Colon (tissue), 2 donors: ENCODE data around the gene PCBP3.
"Not testable (repeated sequence)": the region's sequence is repeated elsewhere in the genome, so short reads cannot be mapped to it uniquely, and the experiment has no call there.

Source experiments
- FAIRE-seq: peaks from 2 replicates; lab custom pipeline; 2012; peaks lifted over from hg19 to GRCh38; lab: Jason Lieb, UNC
- donor health status: control.
- donor health status: control.

PCBP3 gene

DNA sequence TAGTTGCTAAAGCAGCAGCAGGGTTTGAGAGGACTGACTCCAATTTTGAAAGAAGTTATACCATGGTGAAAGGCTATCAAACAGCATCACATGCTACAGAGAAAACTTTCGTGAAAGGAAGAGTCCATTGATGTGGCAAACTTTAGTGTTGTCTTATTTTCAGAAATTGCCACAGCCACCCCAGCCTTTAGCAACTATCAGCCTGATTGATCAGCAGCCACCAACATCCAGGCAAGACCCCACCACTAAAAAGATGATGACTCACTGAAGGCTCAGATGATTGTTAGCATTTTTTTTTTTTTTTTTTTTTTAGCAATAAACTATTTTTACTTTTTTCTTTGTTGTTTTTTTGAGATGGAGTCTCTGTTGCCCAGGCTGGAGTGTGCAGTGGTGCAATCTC, 35.3 kb downstream of the PCBP3 start:
- not testable (repeated sequence) for FAIRE-seq

DNA sequence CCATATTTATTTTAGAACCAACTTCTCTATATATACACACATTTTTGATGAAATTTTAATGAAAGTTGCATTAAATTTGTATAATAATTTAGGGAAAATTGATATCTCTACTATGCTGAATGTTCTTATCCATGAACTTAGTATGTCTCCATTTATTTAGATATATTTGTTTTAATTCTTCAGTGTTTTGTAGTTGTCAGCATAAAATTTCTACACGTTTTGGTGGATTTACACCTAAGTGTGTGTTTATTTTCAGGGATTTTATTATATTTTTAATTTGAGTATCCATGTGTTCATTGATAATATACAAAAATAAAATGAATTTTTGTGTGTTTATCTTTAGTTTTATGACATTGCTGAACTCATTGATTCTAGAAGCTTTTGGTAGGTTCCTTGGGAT, 36.7 kb downstream of the PCBP3 start:
- FAIRE-seq: no peak

DNA sequence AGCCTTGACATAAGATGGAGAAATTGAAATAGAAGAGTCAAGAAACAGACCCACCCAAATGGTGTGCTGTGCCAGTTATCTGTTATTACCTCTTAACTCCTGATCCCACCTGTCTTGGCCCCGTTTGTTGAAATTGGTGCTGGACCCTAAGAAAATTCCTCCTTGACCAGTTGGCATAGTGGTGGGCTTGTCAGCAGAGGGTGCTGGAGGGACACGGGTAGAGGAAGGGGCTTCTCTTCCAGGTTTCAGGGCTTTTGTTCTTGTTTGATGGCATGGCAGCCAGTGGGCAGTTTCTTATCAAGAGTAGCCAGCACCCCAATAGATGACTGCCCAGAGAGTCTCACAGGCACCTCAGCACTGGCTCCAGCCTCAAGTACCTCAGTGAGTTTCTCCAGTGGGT, 51.6 kb downstream of the PCBP3 start:
- FAIRE-seq: no peak

DNA sequence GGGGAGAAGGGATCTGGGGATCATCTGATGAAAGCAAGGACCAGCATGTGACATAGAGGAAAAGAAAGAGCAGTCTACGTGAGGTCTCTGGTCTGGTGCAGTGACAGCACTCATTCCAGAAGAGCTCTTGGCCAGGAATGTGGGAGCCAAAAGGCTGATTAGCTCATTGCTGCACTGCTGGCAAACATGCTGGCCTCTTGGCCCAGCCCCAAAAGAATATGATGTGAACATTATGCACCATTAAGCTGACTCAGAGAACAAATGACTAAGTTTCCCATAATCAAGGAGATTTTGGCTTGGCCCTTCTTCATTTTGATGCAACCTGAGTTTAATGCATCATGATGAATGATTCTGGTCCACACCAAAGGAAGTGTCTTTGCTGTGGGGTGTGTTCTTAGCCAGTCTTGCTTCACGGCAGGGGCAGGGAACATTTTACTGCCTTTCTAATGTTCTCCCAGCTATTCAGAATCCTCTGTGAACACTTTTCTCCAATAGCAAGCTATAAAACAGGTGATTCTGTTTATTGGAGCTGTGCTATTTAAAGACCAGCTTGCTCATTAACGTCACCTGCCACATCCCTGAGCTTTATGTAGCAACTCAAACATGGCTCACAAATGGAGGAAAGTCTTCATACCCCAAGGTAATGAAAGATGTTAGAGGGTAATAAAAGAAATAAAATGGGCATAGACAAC, 55.1 kb downstream of the PCBP3 start:
- FAIRE-seq: no peak

DNA sequence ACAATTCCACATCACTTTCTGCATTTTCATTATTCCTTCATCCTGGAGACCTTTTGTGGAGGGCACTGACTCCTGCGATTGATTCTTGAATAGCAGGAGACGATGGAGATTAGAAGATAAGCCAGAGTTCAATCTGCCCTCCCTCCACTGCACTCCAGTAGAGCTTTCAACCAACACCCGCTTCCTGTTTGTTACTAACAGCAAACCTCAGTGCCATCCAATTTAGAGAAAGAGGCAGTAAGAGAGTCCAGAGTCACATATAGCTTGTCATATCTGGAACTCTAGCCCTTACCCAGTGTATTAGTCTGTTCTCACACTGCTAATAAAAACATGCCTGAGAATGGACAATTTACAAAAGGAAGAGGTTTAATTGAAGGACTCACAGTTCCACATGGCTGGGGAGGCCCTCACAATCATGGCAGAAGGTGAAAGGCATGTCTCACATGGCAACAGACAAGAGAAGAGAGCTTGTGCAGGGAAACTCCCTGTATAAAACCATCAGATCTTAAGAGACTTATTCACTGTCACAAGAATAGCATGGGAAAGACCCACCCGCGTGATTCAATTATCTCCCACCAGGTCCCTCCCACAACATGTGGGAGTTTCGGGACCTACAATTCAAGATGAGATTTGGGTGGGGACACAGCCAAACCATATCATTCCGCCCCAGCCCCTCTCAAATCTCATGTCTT, 55.9 kb downstream of the PCBP3 start:
- no peak for FAIRE-seq

DNA sequence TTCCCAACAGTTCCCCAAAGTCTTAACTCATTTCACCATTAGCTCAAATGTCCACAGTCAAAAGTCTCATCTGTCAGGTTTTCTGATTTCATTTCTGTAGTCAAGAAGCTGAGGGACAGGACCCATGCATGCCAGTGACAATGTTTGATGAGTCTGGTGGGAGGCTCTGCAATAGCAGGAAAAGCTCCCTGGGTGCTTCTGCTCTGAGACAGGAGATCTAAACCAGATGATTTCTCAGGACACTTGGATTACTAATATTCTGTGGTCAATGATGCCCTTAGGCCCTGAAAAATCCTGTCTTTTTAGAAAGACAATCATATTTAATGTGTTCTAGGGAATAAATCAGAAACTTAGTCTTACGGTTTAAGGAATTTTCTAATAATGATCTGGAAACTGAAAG, 56.4 kb downstream of the PCBP3 start:
- no peak for FAIRE-seq

DNA sequence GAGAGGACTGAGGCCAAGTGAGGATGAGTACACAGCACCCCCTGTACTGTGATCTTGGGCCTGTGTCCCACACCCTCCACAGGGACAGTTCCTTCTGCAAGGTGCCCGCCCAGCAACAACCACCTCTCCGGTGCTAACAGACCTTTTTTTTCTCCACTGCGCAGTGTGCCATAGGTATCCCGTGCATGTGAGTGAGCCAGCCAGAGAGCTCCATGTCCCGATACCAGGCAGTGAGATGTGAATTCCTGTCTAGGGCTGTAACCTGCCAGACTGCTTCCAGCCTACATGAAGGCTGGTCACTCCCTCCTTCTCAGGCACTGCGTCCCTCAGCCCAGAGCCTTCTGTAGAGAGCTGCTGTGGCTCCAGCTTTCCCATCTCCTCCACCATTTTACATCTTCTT, 56.9 kb downstream of the PCBP3 start:
- no peak for FAIRE-seq

DNA sequence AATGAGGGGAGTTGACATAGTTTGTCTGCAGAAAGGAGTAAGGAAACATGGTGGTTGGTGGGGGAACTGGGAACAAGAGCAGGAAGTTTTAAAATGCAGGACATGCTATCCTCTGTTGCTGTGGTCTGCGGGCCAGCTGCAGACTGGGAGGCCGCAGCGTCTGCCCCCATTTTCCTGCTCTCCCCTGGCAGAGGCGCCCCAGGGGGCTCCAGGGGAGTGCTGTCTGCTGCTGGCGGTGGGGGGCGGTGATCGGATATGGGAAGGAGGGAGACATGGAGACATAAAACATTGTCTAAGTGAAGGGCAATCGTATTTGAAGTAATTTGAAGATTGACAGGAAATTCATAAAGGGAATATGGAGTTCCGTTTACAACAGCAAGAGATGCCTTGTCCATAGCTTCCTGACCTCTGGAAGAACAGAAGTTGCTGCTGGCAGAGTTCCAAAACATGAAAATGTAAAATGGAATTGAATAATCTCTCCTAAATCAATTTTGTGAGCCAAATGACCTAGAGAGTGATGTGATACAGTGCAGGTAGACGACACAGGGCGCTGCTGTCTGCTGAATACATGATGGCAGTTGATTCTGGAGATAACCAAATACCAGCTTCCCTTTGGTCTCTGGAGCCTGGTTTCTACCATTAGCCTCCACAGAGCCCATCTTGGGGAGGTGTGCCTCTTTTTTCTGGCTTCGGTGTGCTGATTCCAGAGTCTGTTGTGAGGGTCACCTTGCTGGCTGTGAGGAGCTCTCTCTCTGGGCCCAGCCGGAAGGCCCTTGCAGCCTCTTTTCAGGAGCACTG, 61.0 kb downstream of the PCBP3 start:
- no peak for FAIRE-seq

DNA sequence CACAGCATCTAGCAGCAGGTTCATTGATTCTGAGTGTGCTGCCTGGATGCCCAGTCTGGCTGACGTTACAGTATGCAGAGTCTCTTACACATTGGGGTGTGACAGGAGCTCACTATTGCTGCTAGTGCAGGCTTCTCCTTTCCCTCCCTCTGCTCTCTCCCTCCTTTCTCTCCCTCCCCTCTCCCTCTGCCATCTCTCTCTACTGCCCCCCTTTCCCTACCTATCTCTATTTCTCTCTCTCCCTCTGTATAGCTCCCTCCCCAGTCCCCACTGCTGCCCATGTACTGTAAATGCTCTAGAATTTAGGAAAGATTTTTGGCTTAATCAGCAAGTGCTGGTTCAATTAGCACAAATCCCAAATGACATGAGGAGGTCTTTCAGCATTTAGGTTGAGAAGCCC, 62.8 kb downstream of the PCBP3 start:
- no peak for FAIRE-seq

DNA sequence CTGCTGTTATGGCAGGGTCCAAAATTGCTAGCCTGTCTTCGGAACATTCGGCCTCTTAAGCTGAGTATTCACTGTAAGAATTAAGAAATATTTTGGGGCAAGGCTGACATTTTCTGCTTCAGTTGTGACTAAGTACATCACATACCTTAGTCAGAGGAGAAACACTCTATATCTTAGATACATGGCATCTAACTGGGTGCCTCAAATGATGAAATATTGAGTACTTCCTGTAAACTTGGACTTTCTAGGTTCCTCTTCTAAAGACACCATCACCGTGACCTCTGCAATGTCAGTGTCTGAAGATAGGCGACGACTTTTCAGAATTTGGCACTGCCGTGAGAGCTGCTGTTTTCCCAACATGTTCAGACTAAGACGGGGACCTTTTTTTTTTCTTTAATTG, 65.6 kb downstream of the PCBP3 start:
- FAIRE-seq: no peak

DNA sequence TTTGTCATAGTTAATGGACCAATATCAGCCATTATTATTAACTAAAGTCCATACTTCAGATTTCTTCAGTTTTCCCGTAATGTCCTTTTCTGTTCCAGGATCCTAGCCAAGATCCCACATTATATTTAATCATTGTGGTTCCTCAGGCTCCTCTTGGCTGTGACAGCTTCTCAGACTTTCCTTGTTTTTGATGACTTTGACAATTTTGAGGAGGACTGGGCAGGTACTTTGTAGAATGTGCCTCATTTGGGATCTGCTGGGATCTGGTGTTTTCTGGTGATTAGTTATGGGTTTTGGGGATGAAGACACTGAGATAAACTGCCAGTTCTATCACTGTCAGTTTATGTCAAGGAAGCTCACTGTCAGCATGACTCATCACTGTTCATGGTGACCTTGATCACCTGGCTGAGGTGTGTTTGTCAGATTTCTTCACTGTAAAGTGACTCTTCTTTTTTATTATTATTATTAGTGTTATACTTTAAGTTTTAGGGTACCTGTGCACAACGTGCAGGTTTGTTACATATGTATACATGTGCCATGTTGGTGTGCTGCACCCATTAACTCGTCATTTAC, 66.3 kb downstream of the PCBP3 start:
- FAIRE-seq: no peak

DNA sequence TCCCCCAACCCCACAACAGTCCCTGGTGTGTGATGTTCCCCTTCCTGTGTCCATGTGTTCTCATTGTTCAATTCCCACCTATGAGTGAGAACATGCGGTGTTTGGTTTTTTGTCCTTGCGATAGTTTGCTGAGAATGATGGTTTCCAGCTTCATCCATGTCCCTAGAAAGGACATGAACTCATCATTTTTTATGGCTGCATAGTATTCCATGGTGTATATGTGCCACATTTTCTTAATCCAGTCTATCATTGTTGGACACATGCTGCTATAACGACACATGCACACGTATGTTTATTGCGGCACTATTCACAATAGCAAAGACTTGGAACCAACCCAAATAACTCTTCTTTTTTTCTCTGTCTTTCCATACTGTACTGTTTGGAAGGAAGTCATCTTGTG, 66.8 kb downstream of the PCBP3 start:
- not testable (repeated sequence) for FAIRE-seq

DNA sequence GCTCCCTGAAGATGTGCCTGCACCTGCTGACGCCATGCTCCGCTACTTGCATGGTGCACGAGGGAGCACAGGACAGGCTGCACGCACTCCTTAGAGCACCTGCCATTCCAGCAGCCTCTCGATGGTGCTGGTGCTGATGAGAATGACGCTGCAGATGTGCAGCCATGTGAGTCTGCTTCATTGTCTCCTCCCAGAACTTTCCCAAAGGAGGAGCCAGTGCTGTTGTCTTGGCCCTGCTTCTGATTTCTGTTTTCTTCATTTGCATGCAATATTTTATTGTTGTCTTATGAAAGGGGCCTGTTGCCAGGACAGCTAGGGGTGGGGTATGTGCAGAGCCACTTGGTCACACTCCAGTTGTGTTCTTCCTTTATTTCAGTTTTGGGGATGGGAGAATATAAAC, 70.1 kb downstream of the PCBP3 start:
- FAIRE-seq: no peak

DNA sequence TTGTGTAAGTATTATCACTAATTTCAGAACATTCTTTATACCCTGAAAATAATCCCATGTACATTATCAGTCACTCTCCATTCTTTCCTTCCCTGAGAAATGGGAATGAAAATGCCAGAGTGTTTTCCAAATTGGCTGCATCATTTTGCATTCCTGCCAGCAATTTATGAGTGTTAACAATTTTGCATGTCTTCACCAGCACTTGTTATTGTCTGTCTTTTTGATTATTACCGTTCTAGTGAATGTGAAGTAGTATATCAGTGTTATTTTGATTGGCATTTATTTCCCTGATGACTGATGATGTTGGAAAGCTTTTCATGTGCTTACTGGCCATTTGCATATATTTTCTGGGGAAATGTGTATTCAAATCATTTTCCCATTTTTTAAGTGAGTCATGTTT, 71.9 kb downstream of the PCBP3 start:
- no peak for FAIRE-seq

DNA sequence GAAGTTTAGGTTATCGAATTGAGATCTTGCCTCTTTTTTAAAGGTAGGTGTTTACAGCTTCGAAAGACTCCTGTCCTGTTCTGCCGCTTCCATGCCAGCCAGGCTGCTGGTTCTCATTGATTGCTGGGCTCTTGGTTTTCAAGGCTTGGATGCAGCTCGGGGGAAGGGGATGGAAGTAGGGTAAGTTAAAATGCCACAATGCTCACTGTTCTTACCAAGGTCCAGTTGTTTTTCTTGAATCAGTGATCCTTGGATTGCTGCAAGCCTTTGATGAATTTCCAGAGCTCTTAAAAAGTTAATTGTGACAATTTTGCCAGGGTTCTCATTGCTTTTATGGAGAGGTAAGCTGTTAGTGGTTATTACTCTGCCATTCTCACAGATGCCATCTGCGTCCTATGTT, 74.9 kb downstream of the PCBP3 start:
- FAIRE-seq: no peak

DNA sequence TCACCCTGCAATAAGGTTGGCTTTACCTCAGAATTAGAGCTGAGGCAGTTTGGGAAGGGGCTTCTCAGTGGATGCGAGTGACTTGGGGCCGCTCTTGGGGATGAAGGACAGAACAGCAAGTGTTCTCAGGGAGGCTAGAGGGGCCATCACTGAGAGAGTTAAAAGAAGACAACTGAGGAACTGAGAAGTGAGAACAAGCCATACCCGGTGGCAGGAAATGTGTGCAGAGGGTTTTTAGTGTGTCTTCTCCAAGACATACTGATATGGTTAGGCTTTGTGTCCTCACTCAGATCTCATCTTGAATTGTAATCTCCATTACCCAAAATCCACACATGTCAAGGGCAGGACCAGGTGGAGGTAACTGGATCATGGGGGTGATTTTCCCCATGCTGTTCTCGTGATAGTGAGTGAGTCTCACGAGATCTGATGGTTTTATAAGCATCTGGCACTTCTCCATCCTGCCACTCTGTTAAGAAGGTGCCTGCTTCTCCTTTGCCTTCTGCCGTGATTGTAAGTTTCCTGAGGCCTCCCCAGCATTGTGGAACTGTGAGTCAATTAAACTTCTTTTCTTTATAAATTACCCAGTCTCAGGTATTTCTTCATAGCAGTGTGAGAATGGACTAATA, 75.8 kb downstream of the PCBP3 start:
- FAIRE-seq: no peak

DNA sequence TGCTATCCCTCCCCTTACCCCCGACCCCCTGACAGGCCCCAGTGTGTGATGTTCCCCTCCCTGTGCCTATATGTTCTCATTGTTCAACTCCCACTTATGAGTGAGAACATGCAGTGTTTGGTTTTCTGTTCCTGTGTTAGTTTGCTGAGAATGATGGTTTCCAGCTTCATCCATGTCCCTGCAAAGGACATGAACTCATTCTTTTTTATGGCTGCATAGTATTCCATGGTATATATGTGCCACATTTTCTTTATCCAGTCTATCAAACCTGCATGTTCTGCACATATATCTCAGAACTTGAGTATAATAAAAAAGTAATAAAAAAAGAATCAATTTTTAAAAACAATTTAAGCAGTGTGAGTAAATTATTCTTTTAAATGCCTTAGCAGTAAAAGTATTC, 76.7 kb downstream of the PCBP3 start:
- not testable (repeated sequence) for FAIRE-seq

DNA sequence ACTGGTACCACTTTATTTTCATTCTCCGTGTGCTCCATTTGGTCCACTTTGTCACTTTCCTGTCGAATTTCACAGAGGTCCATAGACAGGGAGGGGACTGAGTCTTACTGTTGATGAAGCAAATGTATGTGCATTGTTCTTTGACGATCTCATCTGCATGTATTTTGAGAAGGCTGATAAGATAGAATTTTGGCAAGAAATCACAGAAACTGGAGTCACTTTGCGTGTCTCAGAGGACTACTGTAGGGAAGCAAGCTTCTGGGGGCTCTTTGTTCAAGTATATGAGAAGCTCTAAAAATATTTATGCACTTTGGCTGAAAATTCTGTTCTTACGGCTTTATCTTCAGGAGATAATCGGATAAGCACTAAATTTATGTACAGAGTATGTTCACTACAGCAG, 78.1 kb downstream of the PCBP3 start:
- no peak for FAIRE-seq

DNA sequence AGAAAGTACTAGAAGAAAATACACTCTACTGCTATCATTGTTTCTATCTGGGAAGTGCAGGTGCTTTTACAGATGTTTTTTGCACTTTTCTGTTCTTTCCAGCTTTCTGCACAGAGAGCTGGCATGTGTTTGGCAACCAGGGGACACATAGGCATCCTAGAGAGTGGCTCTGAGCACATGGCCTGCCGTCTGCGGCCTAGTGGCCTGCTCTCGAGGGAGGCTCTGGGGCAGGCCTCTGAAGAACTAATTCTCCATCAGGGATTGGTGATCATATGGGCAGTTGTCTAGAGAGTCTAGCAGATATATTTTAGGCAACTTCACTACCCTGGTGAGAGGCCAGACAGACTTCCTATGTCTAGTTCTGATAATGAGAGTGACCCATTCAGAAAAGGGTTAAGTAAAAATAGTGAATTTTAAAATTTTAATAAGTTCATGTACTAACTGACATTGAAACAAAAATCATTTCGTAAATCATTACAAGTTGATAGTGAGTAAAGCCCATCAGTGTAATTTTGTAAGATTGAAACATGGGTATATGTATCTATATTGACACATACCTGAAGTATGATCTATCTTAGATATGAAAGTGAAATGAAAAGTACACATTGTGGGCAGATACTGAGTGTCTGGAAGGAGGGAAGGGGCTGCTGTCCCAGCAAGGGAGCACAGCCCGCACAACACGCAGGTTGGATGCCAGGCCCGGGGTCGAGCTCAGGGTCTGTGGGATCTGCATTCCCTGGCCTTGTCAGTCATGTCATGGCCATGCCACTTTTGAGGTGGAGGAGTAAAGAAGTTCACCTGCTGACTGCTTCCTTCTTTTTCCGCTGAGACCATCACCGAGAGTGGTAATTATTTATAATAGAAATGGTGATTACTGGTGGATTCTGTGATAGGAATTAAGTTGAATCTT, 79.8 kb downstream of the PCBP3 start:
- FAIRE-seq: no peak

DNA sequence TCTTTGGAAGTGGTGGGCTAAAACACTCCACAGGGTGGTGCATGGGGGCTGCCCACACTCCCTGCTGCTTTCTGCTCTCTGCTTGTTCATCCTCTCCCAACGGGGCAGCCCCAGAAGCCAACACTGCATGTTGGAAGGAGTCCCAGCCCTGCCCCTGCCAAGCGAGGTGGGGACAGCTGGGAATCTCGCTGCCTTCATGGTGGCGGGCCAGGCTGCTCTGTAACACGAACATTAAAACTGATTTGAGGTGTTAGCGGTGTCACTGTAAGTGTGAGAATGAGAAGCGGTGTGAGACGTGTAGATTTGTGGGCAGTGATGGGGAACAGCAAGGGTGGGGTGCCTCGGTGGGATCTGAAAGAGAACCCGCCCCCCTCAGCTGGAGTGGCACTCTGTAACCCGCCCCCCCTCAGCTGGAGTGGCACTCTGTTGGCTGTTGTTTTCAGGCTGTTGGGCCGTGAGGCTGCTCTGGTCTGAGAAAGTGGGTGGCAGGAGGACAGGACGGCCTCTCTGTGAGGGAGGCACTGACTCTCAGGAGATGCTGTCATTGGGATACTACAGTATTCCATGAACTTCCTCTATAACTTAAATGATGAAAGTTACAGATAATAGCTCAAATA, 80.9 kb downstream of the PCBP3 start:
- no peak for FAIRE-seq
